ENCODE results near the gene RBM19.

Gene RBM19

GRCh38 chr12:113955109-113955970 is 10.8 kb downstream of the RBM19 start:
- DNase-seq (ENCODE audit: low spot score), result peak; percentile 30

GRCh38 chr12:113954547-113954946 is 11.6 kb downstream of the RBM19 start:
- no peak for DNase-seq (ENCODE audit: low spot score)

- DNase-seq (ENCODE audit: low spot score), result no peak
These were observed 15.3 kb downstream of the RBM19 start for GRCh38 chr12:113950873-113951272.

GRCh38 chr12:113949321-113950305 is 16.5 kb downstream of the RBM19 start:
- no peak for DNase-seq (ENCODE audit: low spot score)

GRCh38 chr12:113948151-113948914 is 17.8 kb downstream of the RBM19 start:
- DNase-seq (ENCODE audit: low spot score), result no peak

GRCh38 chr12:113946175-113946574 is 19.9 kb downstream of the RBM19 start:
- no peak for DNase-seq (ENCODE audit: low spot score)

GRCh38 chr12:113945174-113946173 is 20.7 kb downstream of the RBM19 start:
- no peak for DNase-seq (ENCODE audit: low spot score)

GRCh38 chr12:113942209-113942608 is 23.9 kb downstream of the RBM19 start:
- DNase-seq (ENCODE audit: low spot score), result no peak

GRCh38 chr12:113941208-113941486 is 25.0 kb downstream of the RBM19 start:
- DNase-seq (ENCODE audit: low spot score), result no peak

- no peak for DNase-seq (ENCODE audit: low spot score)
These were observed 25.5 kb downstream of the RBM19 start for GRCh38 chr12:113940357-113941207.

GRCh38 chr12:113939867-113940266 is 26.3 kb downstream of the RBM19 start:
- DNase-seq (ENCODE audit: low spot score), result no peak

- no peak for DNase-seq (ENCODE audit: low spot score)
These were observed 27.7 kb downstream of the RBM19 start for GRCh38 chr12:113938471-113938870.

GRCh38 chr12:113936460-113936859 is 29.7 kb downstream of the RBM19 start:
- no peak for DNase-seq (ENCODE audit: low spot score)

GRCh38 chr12:113935459-113935858 is 30.7 kb downstream of the RBM19 start:
- DNase-seq (ENCODE audit: low spot score), result no peak

GRCh38 chr12:113934946-113935345 is 31.2 kb downstream of the RBM19 start:
- no peak for DNase-seq (ENCODE audit: low spot score)

- no peak for DNase-seq (ENCODE audit: low spot score)
These were observed 31.9 kb downstream of the RBM19 start for GRCh38 chr12:113934060-113934814.

- DNase-seq (ENCODE audit: low spot score), result peak; percentile 84
These were observed 32.8 kb downstream of the RBM19 start for GRCh38 chr12:113933201-113933786.

- peak; percentile 41 for DNase-seq (ENCODE audit: low spot score)
These were observed 33.5 kb downstream of the RBM19 start for GRCh38 chr12:113932381-113933196.
